SU-DHL-6 (cell line): Measurements from ENCODE around the gene ARHGAP22.

Experiments
- EZH2phosphoT487 ChIP-seq: fragments of 200-600 bp; sonication (generic), shearing (Covaris generic); conservative IDR thresholded peaks from 2 replicates; pipeline ENCODE4 v1.6.1; 2018; ENCODE audit warnings: mild to moderate bottlenecking, antibody characterized with exemption, low read length, moderate library complexity, mixed read lengths
- TF ChIP-seq, protein P1 (sequence below): fragments of 200-600 bp; sonication (generic); IDR thresholded peaks from one replicate; pipeline ENCODE4 v1.5.1; 2017; ENCODE audit warnings: antibody characterized with exemption, mild to moderate bottlenecking, low read length, moderate library complexity; ENCODE audit not compliant: insufficient read depth, poor library complexity, severe bottlenecking

DNA sequence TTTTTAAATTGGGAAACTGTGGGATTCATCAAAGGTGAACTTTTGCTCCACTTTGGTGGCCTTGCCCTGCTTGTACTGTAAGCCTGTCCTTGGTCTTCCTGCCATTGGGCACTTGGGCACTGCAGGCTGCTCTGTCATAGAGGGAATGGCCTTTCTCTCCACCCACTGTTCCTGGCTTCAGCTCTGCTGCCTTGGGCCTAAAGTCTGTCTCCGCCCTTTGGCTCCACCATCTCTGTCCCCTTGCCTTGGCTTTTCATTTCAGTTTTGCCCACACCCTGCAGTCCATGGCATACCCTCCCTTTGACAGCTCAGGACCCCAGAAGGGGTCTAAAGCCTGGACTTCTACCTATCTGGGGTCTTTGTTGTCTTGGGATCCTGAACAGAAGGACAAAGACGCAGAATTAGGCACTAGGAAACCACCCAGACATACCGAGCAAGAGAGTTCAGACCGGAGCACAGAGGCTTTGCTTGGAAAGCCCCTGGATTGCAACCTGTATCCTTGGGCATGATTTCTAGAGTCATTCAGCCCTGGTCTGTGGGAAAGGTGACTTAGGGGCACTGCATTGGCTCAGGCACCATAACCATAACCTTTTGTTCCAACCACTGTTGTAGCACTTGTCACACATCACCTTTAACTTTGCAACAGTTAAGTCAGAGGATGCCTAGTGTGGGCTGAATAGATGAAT, 5.2 kb upstream of the ARHGAP22 start:
- TF ChIP-seq, protein P1, sequence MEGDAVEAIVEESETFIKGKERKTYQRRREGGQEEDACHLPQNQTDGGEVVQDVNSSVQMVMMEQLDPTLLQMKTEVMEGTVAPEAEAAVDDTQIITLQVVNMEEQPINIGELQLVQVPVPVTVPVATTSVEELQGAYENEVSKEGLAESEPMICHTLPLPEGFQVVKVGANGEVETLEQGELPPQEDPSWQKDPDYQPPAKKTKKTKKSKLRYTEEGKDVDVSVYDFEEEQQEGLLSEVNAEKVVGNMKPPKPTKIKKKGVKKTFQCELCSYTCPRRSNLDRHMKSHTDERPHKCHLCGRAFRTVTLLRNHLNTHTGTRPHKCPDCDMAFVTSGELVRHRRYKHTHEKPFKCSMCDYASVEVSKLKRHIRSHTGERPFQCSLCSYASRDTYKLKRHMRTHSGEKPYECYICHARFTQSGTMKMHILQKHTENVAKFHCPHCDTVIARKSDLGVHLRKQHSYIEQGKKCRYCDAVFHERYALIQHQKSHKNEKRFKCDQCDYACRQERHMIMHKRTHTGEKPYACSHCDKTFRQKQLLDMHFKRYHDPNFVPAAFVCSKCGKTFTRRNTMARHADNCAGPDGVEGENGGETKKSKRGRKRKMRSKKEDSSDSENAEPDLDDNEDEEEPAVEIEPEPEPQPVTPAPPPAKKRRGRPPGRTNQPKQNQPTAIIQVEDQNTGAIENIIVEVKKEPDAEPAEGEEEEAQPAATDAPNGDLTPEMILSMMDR = no peak
- no peak for TF ChIP-seq EZH2phosphoT487
